HG03196 (cell line): ENCODE results near the gene PLA2G5.
"Not testable (repeated sequence)": the region's sequence is repeated elsewhere in the genome, so short reads cannot be mapped to it uniquely, and the experiment has no call there.

Experiments
- ATAC-seq: cut with Tn5 transposase; IDR thresholded peaks from one replicate; pipeline ENCODE4 v1.9.1; 2021; ENCODE audit not compliant: unreplicated experiment

The PLA2G5 gene

GRCh38 chr1:20069874-20070273 lies at the start of gene PLA2G5:
Gene PLA2G5, plus strand, starts transcription at chr1:20070194. Its CDS starts 14,637 bp downstream, at chr1:20084831.
- ATAC-seq = no peak

- no peak for ATAC-seq
Observed at GRCh38 chr1:20028125-20028524, 41.9 kb upstream of the PLA2G5 start.

- no peak for ATAC-seq
Observed at GRCh38 chr1:20028726-20029125, 41.3 kb upstream of the PLA2G5 start.

- no peak for ATAC-seq
Observed at GRCh38 chr1:20029178-20029912, 40.6 kb upstream of the PLA2G5 start.

GRCh38 chr1:20030436-20031151 lies 39.4 kb upstream of the PLA2G5 start:
- ATAC-seq = not testable (repeated sequence)

GRCh38 chr1:20031161-20031560 lies 38.8 kb upstream of the PLA2G5 start:
- ATAC-seq = no peak

GRCh38 chr1:20031836-20032235 lies 38.2 kb upstream of the PLA2G5 start:
- no peak for ATAC-seq

GRCh38 chr1:20032425-20032824 lies 37.6 kb upstream of the PLA2G5 start:
- no peak for ATAC-seq

- no peak for ATAC-seq
Observed at GRCh38 chr1:20033420-20033819, 36.6 kb upstream of the PLA2G5 start.

- ATAC-seq = no peak
Observed at GRCh38 chr1:20035114-20035513, 34.9 kb upstream of the PLA2G5 start.

GRCh38 chr1:20037877-20038276 lies 32.1 kb upstream of the PLA2G5 start:
- ATAC-seq = no peak

GRCh38 chr1:20047096-20047495 lies 22.9 kb upstream of the PLA2G5 start:
- no peak for ATAC-seq

- ATAC-seq = no peak
Observed at GRCh38 chr1:20048563-20048962, 21.4 kb upstream of the PLA2G5 start.

- ATAC-seq = not testable (repeated sequence)
Observed at GRCh38 chr1:20049056-20049798, 20.8 kb upstream of the PLA2G5 start.

- ATAC-seq = no peak
Observed at GRCh38 chr1:20051218-20051829, 18.7 kb upstream of the PLA2G5 start.

- no peak for ATAC-seq
Observed at GRCh38 chr1:20052386-20052785, 17.6 kb upstream of the PLA2G5 start.

GRCh38 chr1:20057886-20058420 lies 12.0 kb upstream of the PLA2G5 start:
- no peak for ATAC-seq

GRCh38 chr1:20058531-20058930 lies 11.5 kb upstream of the PLA2G5 start:
- ATAC-seq = no peak

GRCh38 chr1:20059847-20060246 lies 10.1 kb upstream of the PLA2G5 start:
- no peak for ATAC-seq

GRCh38 chr1:20060791-20061190 lies 9.2 kb upstream of the PLA2G5 start:
- ATAC-seq = not testable (repeated sequence)

GRCh38 chr1:20061866-20062265 lies 8.1 kb upstream of the PLA2G5 start:
- no peak for ATAC-seq
